OCI-LY1 (cell line): ENCODE data around the gene COTL1.

Experiments used
- CTCF ChIP-seq: fragments of 200-600 bp; sonication (generic), shearing (Covaris generic); IDR thresholded peaks from 2 replicates; pipeline ENCODE4 v1.5.1; 2017; ENCODE audit warnings: mild to moderate bottlenecking, antibody characterized with exemption, low read length, moderate library complexity, mixed read lengths
- EZH2 ChIP-seq: fragments of 200-600 bp; sonication (generic), shearing (Covaris generic); IDR thresholded peaks from 2 replicates; pipeline ENCODE4 v1.8.0; 2017; ENCODE audit warnings: borderline replicate concordance, mixed run types, mild to moderate bottlenecking, antibody characterized with exemption, low read length, moderate library complexity, mixed read lengths

- no peak for TF ChIP-seq CTCF
- no peak for TF ChIP-seq EZH2
These were observed 15.7 kb upstream of the COTL1 start for GRCh38 chr16:84633622-84634021.
